Cerebellar cortex (tissue), 1 donor: ENCODE measurements around the gene ZNF77.
"Not testable (repeated sequence)": the region's sequence is repeated elsewhere in the genome, so short reads cannot be mapped to it uniquely, and the experiment has no call there.

Experiments used
- DNase-seq: peaks from one replicate; pipeline ENCODE4 v3.0.0-alpha.2; 2015; ENCODE audit warnings: low spot score

ZNF77 gene

GRCh38 chr19:2970201-2970835, 25.5 kb upstream of the ZNF77 start:
- no peak for DNase-seq

DNA sequence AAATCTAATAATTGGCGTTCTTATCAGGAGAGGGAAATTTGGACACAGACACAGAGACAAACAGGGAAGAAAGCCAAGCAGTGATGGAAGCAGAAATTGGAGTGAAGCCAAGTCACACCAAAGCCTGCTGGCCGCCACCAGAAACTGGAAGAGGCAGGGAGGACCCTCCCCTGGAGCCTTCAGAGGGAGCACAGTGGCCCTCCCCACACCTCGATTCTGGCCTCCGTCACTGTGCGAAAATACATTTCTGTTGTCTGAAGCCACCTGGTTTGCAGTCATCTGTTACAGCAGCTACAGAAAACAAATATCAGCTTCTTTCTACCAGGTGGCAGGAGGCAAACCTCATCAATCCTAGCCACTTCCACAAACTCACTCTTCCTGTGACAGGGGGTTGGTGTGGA, 24.3 kb upstream of the ZNF77 start:
- DNase-seq: peak; percentile 94

DNA sequence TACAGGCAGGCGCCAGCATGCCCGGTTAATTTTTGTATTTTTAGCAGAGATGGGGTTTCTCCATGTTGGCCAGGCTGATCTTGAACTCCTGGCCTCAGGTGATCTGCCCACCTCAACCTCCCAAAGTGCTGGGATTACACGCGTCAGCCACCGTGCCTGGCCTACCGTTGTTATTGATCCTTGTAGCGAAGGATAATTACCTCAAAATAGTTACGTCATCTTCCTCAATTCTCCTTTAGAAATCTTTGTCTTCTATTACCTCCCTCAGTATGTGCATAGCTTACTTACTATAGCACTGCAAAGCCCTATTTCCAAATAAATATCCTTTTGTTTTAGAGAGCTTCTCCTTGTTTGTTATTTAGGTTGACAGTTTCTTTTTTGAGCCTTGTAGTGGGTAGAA, 23.2 kb upstream of the ZNF77 start:
- no peak for DNase-seq

DNA sequence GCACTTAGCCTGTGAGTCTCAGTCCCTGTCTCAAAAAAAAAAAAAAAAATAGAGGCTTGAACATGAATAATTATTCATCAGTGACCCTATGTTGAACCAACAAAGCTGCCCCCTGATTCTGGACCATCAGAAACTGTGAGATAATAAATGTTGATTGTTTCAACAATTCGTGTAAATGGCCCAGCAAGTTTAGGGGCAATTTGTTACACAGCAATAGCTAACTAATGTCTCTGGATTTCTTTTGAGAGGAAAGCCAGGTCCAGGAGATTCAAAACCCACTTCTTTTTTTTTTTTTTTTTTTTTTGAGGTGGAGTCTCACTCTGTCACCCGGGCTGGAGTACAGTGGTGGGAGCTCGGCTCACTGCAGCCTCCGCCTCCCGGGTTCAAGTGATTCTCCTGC, 20.1 kb upstream of the ZNF77 start:
- DNase-seq: no peak

DNA sequence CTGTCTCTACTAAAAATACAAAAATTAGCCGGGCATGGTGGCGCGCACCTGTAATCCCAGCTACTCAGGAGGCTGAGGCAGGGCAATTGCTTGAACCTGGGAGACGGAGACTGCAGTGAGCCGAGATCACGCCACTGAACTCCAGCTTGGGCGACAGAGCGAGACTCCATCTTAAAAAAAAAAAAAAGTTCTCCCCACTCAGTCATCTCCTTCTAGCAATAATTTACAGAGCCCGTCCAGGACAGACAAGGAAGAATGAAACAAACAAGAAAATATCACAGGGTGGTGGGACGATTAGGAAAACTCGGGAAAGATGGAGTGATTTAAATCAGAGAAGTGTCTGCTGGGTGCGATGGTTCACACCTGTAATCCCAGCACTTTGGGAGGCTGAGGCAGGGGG, 18.9 kb upstream of the ZNF77 start:
- DNase-seq: not testable (repeated sequence)

DNA sequence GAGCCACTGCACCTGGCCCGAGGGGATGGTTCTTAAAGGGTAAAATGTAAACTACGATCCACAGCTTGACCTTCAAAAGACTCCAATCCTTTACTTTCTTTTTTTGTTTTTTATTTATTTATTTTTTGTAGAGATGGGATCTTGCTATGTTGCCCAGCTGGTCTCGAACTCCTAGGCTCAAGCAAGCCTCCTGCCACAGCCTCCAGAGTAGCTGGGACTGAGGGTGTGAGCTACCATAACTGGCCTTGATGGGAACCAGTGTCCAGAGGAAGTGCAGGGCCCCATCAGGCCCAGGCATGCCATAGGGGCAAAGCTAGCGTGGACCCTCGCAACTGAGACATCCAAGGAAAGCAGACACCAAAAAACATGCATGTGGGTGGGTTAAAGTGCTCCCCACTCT, 18.4 kb upstream of the ZNF77 start:
- DNase-seq: no peak

DNA sequence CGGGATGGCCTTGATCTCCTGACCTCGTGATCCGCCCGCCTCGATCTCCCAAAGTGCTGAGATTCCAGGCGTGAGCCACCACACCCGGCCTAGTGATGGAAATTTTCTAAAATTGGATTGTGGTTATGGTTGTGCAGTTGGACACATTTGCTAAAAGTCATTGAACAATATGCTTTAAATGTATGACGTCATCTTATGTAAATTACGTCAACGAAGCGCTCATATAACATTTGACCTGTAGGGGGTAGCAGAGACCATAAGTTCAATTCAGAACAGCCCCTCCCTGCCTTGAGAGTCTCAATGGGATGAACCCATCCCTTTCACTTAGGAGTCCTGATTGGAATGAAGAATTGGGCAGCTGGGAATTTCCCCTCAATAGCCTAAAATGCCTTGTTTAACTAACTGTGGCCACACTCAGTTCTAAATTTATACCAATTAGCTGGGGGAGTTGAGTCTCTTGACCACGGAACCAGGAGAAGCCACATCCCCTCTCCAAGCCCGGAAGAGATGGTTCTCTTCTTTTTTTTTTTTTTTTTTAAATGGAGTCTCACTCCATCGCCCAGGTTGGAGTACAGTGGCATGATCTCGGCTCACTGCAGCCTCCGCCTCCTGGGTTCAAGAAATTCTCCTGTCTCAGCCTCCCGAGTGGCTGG, 17.4 kb upstream of the ZNF77 start:
- peak; percentile 89 for DNase-seq

- no peak for DNase-seq
Observed at GRCh38 chr19:2960120-2960519, 15.3 kb upstream of the ZNF77 start.

GRCh38 chr19:2957160-2957559, 12.4 kb upstream of the ZNF77 start:
- DNase-seq: no peak

DNA sequence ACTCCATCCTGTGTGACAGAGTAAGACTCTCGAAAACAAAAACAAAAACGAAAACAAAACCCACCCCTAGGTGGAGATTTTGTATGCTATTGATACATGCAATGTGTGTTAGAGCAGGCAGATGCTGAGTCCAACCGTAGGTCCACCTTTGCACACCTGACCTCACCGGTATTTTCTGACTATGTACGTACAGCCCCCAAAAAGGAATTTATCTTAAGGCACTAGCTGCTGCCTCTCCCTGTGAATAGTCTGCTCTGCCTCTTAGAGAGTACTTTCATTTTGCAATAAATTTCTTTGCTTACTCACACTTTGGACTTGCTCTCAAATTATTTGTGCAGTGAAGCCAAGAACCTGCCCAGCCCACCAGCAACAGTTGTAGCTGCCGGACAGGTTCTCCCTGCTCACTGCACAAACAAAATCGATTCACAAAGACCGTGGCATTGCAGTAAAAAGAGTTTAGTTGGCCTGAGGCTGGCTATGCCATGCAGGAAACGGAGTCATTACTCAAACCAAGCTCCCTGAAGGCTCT, 8.2 kb upstream of the ZNF77 start:
- DNase-seq: no peak

- DNase-seq: peak; percentile 100
Observed at GRCh38 chr19:2950286-2951124, 5.7 kb upstream of the ZNF77 start.

- no peak for DNase-seq
Observed at GRCh38 chr19:2949939-2950285, 5.1 kb upstream of the ZNF77 start.

DNA sequence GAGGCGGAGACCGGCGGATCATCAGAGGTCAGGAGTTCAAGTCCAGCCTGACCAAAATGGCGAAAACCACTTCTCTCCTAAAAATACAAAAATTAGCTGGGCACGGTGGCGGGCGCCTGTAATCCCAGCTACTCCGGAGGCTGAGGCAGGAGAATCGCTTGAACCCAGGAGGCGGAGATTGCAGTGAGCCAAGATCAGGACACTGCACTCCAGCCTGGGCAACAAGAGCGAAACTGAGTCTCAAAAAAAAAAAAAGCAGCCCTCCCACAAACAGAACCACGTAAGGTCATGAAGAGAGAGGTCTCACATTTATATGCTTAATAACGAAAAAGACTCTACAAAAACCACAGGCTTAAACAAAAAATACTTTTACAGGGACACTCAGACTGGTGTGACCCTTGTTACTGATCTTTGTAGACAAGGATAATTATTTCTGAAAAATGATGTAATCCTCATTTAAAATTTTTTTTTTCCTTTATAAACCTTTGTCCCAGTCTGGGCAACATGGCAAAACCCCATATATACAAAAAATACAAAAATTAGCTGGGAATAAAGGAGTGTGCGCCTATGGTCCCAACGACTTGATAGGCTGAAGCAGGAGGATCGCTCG, 909 bp upstream of the ZNF77 start:
- DNase-seq: no peak

DNA sequence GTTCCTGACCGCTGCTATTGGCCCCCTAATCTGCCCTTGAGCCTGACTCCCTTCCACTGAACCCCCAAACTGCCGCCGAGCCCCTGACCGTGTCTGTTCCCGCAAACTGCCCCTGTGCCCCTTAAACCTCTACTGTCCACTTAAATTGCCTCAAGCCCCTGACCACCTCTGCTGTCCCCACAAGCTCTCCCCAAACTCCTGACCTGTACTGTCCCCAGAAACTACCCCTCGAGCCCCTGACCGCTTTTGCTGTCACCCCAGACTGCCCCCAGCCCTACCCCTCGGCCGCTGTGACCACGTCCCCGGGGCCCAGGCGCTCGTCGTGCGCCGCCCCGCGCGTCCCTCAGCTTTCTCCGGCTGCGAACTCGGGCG, 382 bp downstream of the ZNF77 start:
- DNase-seq: no peak

GRCh38 chr19:2942928-2943640, 1.7 kb downstream of the ZNF77 start:
- DNase-seq: no peak

DNA sequence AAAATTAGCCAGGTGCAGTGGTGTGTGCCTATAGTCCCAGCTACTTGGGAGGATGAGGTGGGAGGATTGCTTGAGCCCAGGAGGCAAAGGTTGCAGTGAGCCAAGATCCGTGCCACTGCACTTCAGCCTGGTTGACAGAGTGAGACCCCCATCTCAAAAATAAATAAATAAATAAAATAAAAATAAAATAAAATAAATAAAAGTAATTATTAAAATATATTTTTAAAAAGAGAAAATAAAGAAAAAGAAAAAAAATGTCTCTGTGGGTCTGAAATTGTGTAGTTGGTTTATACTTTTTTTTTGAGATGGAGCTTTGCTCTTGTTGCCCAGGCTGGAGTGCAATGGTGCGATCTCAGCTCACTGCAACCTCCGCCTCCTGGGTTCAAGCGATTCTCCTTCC, 8.9 kb downstream of the ZNF77 start:
- not testable (repeated sequence) for DNase-seq

DNA sequence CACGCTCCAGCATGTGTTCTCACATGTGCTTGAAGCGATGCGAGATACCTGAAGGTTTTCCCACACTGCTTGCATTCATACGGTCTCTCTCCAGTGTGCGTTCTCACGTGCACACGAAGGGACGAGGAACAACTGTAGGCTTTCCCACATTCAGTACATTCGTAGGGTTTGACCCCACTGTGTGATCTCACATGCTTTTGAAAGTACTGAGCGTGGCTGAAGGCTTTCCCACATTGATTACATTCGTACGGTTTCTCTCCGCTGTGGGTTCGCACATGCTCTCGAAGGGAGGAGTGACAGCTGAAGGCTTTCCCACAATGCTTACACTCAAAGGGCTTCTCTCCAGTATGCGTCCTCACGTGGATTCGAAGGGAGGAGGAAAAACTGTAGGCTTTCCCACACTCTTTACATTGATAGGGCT, 11.3 kb downstream of the ZNF77 start:
- DNase-seq: no peak

DNA sequence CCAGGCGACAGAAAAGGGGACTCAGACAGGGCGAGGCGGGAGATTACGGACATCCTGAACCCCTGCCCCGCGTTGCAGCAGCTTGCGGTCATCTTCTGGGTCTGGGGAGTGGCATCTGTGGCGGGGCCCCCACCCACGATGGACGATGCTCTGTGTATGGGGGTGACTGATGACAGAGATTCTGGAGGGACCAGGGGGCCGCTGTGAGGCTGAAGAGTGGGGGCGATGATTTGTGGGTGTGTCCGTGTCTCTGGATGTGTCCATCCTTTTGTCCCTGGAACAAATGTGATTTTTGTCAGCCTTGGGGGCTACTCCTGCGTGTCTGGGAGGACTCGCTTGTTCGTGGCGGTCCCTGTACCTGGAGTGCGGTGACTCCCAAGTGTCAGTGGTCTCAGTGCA, 17.7 kb downstream of the ZNF77 start:
- DNase-seq: no peak

DNA sequence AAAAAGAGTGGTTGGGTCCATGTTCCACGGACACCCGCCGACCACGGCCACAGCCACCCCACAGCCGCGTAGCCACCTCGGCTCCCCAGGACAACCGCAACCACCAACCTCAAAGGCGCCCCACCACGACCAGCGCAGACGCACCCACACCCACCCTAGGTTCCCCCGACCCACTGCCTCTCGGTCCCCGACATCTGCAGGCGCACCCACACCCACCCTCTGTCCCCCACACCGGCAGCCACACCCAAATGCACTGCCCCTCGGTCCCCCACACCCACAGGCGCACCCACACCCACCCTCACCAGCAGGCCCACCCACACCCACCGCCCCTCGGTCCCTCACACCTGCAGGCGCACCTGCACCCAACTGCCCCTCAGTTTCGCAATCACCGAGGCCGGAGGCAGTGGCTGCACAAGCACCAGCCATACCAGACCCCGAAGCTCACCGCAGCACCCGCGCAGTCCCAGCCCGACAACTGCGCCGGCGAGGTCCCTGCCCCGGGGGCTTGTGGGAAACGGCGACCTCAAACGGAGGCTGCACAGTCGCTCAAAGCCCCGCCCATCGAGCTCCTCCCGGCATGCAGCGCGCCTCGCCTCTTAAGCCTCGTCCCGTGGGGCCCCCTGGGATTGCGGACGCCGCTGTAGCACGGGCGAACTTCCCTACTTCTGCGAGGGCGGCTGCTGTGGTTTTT, 18.3 kb downstream of the ZNF77 start:
- DNase-seq: no peak

- peak; percentile 39 for DNase-seq
Observed at GRCh38 chr19:2923510-2923909, 21.3 kb downstream of the ZNF77 start.

- peak; percentile 25 for DNase-seq
Observed at GRCh38 chr19:2922987-2923386, 21.8 kb downstream of the ZNF77 start.
